NCI-H2029 treated with DMSO at 0.1 percent for 48 hours (cell line): ENCODE measurements around the gene GRP.
"Not testable (repeated sequence)": the region's sequence is repeated elsewhere in the genome, so short reads cannot be mapped to it uniquely, and the experiment has no call there.

ENCODE experiments used
- DNase-seq: peaks from one replicate; lab custom pipeline; 2025; lab: John Stamatoyannopoulos, UW

Gene GRP

DNA sequence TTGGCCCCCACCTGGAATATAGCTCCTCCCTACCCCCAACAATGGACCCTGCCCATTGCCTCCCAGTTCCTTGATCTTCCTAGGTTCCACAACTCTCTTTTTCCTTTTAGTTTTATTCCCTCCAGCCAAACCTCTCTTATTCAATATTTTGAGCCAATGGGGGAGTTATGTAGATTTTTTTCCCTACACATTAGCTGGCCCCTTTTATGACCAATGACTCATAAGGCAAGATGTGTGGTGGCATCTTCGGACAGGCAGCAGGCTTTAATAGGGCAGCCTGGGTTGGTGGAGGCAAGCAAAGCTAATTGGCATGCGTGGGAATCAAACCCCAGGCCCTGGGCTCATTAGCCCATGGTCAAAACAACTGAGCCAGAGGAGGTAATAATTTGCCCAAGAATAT is 9.2 kb downstream of the GRP start:
- no peak for DNase-seq

DNA sequence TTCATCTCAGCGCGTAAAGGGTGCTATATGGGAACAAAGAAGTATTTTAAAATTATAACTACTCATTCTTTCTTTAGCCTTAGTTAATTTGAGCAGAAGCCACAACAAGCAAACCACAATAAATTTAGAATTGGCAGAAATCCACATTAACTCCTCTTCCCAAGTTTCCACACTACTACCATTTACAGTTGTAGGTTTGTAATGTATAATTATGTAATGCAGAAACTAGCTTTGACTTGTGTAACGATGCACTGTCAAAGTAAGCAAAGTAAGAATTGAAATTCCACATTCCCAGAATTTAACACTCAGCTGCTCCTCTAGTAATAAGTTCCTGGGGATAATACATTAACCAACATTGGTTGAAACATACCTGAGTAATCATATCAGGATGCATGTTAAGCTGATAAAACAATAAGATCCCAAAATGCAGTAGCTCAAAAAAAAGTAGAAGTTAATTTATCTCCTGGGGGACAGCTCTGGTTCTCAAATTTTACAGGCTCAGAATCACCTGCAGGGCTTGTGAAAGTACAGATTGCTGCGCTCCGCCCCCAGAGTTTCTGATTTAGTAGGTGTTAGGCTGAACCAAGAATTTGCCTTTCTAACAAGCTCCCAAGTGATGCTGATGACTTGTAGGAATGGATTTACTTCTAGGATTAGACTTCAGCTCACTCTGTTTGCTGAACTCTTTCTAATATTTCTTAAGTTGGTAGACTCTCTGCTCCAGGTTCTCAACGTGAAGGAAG is 9.9 kb downstream of the GRP start:
- DNase-seq = no peak

DNA sequence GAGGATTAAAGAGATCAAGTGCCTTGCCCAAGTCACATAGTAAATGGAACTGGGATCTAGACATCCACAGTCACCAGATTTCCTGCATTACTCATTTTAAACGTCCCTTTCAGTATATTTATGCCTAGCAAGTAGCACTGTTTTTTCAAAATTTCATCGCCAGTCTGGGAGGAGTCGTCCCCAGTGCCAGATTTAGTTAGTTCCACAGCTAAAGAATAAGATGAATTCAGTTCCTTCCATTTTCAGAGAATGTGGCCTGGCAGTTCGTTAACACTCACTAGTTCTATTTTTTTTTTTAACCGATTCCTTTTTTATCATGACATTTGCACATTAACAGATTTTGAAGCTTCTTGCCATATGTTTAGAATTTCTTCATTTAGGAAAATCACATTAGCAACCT is 11.2 kb downstream of the GRP start:
- DNase-seq = no peak

DNA sequence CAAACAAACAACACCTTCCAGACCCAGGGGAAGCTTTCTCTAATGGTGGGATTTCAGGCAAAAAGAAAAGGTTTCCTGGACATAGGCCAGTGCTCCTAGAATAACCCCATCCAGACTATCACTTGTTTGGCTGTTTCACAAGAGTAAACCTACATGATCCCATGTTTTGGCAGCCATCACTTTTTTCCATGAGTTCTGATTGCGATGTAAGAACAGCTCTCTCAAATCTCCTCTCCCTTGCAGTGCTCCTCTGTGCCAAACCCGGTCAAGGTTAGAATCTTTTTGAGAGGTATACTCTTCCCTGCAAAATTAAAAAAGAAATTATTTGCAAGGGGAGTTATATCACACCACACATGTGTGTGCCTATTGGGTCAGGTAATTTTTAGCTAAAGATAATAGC is 11.9 kb downstream of the GRP start:
- no peak for DNase-seq

DNA sequence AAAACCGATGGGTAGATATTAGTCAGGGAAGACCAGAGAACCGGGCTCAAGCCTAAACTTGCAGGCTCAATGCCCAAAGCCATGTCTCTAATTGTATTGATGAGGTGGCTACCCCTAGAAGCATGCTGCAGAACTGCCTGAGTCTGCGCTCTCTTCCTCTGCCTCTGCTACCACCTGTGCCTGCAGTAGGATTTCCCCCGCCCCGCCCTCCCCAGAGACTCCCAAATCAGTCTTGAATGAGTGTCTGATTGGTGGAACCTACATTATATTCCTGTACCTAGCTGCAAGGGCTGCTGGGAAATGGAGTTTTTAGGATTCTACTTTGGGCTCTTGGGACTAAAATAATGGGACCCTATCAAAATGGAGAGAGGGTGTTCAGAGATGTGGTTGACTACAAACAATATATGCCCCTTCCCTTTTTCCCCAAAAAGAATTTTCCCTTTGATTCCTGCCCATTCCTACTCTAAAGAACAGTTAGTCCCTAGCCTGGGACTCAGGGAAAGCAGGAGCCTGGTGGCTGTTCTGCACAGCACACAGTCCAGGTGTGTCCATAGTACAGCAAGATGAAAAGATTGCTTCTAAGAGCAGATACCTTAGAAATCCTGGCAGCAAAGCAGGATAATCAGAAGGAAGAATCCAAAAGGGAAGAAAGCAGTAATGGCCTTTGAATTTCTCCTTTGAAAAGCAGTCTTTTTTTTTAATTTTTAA is 12.5 kb downstream of the GRP start:
- DNase-seq = no peak

DNA sequence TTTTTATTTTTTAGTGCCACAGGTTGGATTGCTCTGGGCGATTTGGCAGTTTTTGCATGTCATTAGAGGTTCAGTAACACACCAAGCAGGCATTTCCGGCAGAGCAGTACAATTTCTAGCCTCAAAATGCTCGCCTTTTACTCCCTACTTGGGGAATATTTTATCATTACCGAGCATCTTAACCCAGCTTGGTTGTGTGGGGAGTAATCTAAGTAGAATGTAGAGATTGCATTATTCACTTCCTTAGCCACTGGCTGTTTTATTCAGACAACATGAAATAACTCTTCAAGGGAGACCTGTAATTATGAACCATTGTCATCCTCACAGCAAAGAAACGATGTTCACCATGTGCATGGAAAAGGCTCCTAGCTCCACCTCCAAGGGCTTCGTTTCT is 13.1 kb downstream of the GRP start:
- no peak for DNase-seq

DNA sequence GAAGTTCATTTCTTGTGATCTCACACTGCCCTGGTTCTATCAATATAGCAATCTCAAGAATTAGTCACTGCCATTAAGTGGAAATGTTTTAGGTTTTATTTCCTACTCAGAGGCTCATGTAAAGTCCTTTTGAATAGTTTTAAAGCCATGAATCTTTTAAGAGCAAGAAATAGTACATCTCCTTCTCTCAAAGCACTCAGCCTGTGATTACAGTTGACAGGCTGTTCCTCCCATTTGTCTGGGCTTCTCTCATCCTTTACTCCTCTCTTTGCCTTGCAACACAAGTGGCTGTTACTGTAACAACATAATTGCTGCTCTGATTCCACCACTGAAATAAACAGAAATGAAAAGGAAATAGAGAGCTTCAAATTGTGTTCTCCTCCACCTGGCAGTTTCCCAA is 18.4 kb downstream of the GRP start:
- DNase-seq = peak; percentile 33

DNA sequence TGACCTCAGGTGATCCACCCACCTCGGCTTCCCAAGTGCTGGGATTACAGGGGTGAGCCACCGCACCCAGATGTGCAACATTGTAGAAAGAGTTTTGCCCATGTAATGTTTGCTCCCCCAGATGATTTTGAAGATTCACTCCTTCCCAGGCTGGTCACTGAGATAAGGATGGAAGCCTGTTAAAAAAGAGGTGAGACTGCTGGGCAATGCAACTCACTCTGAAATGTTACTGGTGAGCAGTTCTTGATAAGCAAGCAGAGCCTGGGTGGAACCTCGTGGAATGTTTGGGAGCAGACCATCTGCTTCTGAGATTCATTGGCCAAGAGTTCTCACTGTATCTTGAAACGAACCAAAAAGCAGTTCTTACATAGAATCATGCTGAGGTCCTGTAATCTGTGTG is 19.7 kb downstream of the GRP start:
- no peak for DNase-seq

DNA sequence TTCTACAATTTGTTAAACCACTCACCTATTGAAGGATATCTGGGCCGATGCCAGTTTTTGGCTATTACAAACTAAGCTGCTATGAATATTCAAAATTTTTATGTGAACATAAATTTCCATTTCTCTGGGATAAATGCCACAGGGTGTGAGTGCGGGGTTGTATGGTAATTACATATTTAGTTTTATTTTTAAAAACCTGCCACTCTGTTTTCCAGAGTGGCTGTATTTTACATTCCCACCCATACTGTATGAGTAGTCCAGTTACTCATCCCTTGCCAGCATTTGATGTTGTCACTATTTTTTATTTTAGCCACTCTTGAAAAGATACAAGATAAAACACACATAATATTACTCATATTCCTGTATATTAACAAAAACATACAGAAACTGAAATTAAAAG is 22.9 kb downstream of the GRP start:
- no peak for DNase-seq

DNA sequence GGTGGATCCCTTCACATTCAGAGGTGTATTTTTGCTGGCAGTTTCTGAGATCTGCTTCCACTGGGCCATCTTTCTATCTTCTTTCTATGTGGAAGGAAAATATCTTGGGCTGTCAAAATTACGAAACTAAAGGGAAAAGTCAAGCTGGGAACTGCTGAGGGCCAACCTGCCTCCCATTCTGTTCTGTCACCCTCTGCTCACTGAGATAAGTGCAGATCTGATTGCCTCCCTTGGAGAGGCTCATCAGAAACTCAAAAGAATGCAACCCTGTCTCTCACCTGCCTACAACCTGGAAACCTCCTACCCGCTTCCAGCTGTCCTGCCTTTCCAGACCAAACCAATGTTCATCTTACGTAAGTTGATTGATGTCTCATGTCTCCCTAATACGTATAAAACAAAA is 26.8 kb downstream of the GRP start:
- no peak for DNase-seq

DNA sequence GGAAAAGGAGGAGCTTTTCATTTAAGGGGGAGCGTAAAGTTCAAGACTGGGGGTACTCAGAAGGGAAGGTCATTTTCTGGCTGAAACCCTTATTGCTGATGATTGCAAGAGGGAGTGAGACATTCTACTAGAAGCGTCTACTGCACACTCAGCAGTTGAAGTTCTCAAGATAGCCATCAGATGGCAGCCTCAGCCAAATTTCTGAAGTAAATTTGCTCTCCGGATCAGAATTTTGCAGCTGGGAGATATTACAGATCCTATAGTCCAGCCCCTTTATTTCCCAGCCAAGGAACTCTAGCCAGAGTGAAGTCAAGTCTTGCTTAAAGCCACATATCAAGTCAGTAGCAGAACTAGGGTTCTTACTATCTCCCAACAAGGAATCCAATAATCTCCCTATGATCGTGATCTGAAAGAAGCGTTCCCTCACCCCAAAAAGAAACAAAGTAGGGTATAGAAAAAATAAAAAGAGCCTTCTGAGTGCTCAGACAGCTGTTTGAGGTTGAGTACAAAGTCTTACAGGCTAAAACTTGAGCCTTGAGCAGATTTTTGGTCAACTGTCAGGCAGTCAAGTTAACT is 29.3 kb downstream of the GRP start:
- peak; percentile 43 for DNase-seq

DNA sequence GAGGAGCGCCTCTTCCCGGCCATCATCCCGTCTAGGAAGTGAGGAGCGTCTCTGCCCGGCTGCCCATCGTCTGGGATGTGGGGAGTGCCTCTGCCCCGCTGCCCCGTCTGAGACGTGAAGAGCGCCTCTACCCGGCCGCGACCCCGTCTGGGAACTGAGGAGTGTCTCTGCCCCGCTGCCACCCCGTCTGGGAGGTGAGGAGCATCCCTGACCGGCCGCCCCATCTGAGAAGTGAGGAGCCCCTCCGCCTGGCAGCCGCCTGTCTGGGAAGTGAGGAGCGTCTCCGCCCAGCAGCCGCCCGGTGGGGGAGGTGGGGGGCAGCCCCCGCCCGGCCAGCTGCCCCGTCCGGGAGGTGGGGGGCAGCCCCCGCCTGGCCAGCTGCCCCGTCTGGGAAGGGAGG is 35.5 kb downstream of the GRP start:
- DNase-seq = not testable (repeated sequence)

DNA sequence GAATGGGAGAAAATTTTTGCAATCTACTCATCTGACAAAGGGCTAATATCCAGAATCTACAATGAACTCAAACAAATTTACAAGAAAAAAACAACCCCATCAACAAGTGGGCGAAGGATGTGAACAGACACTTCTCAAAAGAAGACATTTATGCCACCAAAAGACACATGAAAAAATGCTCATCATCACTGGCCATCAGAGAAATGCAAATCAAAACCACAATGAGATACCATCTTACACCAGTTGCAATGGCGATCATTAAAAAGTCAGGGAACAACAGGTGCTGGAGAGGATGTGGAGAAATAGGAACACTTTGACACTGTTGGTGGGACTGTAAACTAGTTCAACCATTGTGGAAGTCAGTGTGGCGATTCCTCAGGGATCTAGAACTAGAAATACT is 41.9 kb downstream of the GRP start:
- DNase-seq = not testable (repeated sequence)

DNA sequence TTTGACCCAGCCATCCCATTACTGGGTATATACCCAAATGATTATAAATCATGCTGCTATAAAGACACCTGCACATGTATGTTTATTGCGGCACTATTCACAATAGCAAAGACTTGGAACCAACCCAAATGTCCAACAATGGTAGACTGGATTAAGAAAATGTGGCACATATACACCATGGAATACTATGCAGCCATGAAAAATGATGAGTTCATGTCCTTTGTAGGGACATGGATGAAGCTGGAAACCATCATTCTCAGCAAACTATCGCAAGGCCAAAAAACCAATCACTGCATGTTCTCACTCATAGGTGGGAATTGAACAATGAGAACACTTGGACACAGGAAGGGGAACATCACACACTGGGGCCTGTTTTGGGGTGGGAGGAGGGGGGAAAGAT is 42.3 kb downstream of the GRP start:
- not testable (repeated sequence) for DNase-seq

DNA sequence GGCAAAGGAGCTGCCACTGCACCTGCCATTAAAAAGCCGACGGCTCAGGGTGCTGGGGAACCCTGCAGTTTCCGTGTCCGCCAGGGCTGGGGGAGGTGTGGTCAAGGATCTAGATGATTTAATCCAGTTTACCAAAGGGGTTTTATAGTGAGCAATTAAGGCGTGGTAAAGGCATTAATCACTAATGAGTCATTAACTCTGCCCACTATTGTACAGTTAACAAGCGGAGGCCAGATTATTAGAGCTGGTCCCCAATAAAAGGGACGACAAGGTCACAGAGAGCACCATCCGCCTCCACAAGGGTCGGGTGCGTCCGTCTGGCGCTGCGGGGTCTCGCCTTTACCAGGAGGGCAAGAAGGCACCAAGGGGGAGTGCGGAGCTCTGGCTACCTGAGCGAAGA is 43.7 kb downstream of the GRP start:
- DNase-seq = no peak

DNA sequence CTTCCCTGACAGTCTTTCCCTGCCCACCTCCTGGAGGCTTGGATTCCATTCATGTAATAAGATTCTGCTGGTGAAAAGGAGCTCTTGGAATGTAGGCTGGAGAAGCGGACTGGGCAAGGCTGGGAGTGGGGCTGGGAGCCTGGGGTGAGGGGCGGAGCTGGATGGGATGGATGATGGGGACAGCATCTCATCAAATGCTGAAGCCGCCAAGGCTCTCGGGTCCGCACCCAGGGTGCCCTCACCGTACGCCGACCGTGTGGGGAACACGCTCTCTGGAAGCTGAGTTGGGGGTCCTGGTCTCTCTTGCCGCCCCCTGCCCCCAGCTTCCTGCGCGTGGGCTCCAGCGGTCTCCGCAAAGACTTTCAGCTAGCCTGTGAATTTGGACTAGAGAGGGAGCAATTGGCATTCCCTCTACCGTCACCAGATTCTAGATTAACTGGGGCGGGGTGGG is 44.2 kb downstream of the GRP start:
- no peak for DNase-seq

DNA sequence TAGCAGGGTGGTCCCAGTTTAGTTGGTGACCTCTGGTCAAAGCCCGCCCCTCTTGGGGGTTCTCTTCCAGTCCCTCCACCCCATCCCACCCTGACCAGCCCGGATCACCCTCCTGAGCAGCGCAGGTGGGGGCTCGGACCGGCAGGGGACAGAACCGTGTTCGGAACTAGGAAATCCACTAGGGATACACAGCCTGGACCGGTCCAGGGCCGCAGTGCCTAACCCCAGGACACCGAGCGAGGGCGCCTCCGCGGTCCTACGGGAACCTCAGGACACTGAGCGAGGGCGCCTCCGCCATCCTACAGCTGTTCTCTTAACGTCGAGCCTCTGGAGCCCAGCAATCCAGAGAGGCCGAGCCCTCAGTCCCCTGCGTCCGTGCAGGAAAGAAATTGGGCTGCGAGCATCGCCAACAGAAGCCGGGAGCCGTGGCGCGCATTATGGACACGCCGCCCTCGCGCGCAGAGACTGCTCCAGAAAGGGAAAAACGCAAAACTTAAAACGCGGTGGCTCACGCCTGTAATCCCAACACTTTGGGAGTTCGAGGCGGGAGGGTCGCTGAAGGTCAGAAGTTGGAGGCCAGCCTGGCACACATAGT is 44.8 kb downstream of the GRP start:
- no peak for DNase-seq

DNA sequence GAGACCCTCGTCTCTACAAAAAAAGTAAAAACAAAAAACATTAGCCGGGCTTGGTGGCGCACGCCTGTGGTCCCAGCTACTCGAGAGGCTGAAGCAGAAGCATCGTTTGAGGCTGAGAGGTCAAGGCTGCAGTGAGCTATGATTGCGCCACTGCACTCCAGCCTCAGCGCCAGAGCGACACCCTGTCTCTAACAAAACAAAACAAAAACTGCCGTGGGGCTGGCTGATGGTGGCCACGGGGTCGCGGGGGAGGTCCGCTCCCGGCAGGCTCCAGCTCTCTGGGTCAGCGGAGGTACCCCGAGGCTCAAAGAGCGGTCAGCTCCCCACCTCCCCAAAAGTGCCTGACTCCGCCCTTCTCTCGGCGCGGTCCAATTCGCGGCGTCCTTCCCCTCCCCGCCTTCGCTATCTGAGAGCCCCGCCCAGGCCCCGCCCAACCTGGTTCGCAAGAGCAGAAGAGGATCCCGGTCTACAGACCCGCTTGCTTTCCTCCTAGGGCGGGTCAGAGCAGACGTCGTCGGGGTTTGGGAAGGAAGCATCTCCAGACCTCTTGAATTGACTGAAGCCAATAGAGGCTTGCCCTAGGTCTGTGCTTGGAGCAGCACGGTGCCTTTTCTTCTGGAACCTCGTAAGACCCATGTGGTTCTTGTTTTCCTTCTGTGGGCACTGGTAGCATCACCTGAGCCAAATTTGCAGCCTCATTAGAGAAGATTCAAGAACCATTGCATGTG is 45.5 kb downstream of the GRP start:
- no peak for DNase-seq

DNA sequence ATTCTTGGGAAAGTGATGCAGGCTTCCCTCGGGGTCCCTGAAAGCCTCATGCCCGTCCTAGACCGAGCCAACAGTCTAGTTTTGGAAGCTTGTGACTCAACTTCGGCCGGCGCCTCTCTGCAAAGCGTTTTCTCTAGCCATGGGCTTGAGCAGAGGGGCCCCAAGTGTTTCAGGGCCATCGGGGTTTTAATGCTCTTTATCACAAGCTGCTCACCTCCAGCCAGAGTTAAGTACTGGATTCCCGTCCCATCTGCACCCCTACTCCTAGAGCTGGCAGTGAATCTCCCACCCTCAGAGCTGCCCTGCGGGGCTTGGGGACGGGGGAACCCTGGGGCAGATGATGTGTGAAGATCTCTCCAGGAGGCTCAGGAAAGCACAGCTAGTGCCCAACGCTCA is 46.0 kb downstream of the GRP start:
- no peak for DNase-seq

DNA sequence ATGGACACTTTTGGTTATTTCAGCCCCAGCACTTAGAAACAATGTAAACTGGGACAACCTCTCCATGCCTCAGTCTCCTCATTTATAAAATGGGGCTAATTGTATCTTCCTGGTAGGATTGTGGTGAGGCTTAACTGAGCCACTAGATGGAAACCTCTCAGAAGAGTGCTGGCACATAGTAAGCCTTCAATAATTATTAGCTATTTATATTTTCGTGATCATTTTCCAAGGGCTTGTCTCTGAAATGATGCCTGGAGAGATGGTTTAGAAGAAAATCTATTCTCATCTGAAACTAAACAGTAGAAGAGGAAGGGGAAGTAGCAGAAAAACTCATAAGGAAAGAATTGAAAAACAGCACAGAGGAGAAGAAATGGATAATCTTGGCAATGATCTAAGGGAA is 46.5 kb downstream of the GRP start:
- DNase-seq = no peak

DNA sequence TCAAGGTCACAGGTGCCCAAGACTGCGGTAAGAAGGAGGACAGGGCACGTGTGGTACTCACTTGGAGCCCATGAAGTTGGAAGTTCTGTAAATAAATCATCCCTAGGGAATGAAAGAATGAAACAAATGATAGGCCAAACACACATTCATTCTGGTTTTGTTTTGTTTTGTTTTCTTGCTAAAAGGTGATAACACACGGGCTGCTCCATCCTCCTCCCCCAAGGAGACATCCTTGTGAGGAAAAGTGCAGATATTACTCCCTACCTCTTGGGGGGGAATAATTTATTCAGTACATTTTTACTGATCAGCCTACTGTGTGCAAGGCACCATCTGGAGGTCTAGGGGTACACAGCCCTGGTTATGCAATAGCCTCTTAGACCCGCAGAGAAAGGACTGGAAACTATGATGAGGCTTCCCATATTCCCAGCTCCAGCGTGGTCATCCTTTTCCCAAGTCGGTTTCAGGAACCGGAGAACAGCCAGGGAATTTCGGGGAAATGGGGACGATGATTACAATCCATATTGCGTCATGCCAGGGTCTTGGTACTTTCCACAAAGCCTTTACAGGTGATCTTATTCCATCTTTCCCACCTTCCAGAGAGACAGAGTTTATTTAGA is 47.0 kb downstream of the GRP start:
- DNase-seq = no peak
